ENCODE results near the gene CUX1.
"Not testable (repeated sequence)": the region's sequence is repeated elsewhere in the genome, so short reads cannot be mapped to it uniquely, and the experiment has no call there.

DNA sequence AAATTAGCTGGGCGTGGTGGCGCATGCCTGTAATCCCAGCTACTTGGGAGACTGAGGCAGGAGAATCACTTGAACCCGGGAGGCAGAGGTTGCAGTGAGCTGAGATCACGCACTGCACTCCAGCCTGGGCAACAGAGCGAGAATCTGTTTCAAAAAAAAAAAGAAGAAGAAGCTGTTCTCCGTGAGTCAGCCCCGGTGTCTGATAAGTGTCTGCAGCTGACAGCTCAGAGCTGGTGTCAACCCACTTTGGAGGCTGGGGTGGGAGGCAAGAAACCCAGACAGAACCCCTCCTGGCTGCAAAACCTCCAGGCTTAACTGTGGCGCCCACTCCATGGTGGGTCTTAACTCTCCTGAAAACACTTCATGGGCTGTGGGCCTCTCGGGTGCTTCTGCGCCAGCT lies 170.6 kb downstream of the CUX1 start:
- TF ChIP-seq, protein P1, sequence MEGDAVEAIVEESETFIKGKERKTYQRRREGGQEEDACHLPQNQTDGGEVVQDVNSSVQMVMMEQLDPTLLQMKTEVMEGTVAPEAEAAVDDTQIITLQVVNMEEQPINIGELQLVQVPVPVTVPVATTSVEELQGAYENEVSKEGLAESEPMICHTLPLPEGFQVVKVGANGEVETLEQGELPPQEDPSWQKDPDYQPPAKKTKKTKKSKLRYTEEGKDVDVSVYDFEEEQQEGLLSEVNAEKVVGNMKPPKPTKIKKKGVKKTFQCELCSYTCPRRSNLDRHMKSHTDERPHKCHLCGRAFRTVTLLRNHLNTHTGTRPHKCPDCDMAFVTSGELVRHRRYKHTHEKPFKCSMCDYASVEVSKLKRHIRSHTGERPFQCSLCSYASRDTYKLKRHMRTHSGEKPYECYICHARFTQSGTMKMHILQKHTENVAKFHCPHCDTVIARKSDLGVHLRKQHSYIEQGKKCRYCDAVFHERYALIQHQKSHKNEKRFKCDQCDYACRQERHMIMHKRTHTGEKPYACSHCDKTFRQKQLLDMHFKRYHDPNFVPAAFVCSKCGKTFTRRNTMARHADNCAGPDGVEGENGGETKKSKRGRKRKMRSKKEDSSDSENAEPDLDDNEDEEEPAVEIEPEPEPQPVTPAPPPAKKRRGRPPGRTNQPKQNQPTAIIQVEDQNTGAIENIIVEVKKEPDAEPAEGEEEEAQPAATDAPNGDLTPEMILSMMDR (IDR thresholded peaks at IDR 0.05) = not testable (repeated sequence)
- TF ChIP-seq POLR2A (IDR thresholded peaks at IDR 0.05) = not testable (repeated sequence)

Measured in lower leg skin (tissue), 3 donors.